ENCODE measurements around the gene FYCO1. TPM values are rescaled to one million over a fixed set of nuclear protein-coding genes. Genes with fewer than 3 reads are reported as not detected.

FYCO1 gene
- total RNA-seq, 1 experiment from 2014 or later: 4.3 TPM

- DNase-seq (ENCODE audit: low spot score): peak; percentile 62
Measured at GRCh38 chr3:45915518-45916231, 79.9 kb downstream of the FYCO1 start.

GRCh38 chr3:45915059-45915439, 80.6 kb downstream of the FYCO1 start:
- no peak for DNase-seq (ENCODE audit: low spot score)

- DNase-seq (ENCODE audit: low spot score): no peak
Measured at GRCh38 chr3:45914362-45915058, 81.1 kb downstream of the FYCO1 start.

GRCh38 chr3:45912435-45912834, 83.2 kb downstream of the FYCO1 start:
- no peak for DNase-seq (ENCODE audit: low spot score)

- no peak for DNase-seq (ENCODE audit: low spot score)
Measured at GRCh38 chr3:45911511-45912226, 84.0 kb downstream of the FYCO1 start.

- DNase-seq (ENCODE audit: low spot score): no peak
Measured at GRCh38 chr3:45910892-45911291, 84.7 kb downstream of the FYCO1 start.

GRCh38 chr3:45909542-45909941, 86.1 kb downstream of the FYCO1 start:
- DNase-seq (ENCODE audit: low spot score): no peak

GRCh38 chr3:45908761-45909160, 86.9 kb downstream of the FYCO1 start:
- DNase-seq (ENCODE audit: low spot score): no peak

GRCh38 chr3:45907769-45908705, 87.6 kb downstream of the FYCO1 start:
- no peak for DNase-seq (ENCODE audit: low spot score)

GRCh38 chr3:45906681-45907407, 88.8 kb downstream of the FYCO1 start:
- DNase-seq (ENCODE audit: low spot score): peak; percentile 11

GRCh38 chr3:45905755-45906154, 89.9 kb downstream of the FYCO1 start:
- no peak for DNase-seq (ENCODE audit: low spot score)

- DNase-seq (ENCODE audit: low spot score): no peak
Measured at GRCh38 chr3:45904931-45905330, 90.7 kb downstream of the FYCO1 start.

- DNase-seq (ENCODE audit: low spot score): peak; percentile 54
Measured at GRCh38 chr3:45896956-45897355, 98.7 kb downstream of the FYCO1 start.

GRCh38 chr3:45895686-45896468, 99.7 kb downstream of the FYCO1 start:
- no peak for DNase-seq (ENCODE audit: low spot score)

- no peak for DNase-seq (ENCODE audit: low spot score)
Measured at GRCh38 chr3:45894015-45894414, 101.6 kb downstream of the FYCO1 start.

- no peak for DNase-seq (ENCODE audit: low spot score)
Measured at GRCh38 chr3:45892161-45892560, 103.5 kb downstream of the FYCO1 start.

- peak; percentile 10 for DNase-seq (ENCODE audit: low spot score)
Measured at GRCh38 chr3:45890405-45890804, 105.2 kb downstream of the FYCO1 start.

- no peak for DNase-seq (ENCODE audit: low spot score)
Measured at GRCh38 chr3:45889337-45889736, 106.3 kb downstream of the FYCO1 start.

GRCh38 chr3:45887759-45888511, 107.7 kb downstream of the FYCO1 start:
- DNase-seq (ENCODE audit: low spot score): no peak
